CD4-positive, alpha-beta T cell (primary cell): ENCODE data around the gene RAMP1. TPM values are rescaled to one million over a fixed set of nuclear protein-coding genes. Genes with fewer than 3 reads are reported as not detected.

Source experiments
- ATAC-seq: fragments of 200-7000 bp; cut with Tn5 transposase; one replicate; pipeline ENCODE4 v1.10.0; 2022; ENCODE audit warnings: mild to moderate bottlenecking; ENCODE audit not compliant: poor library complexity
- CTCF ChIA-PET: fragments of 350-600 bp; sonication (Branson Sonifier 250); formaldehyde crosslinking; loops from one replicate; lab custom pipeline; 2021; ENCODE audit warnings: antibody characterized with exemption, inconsistent platforms; lab: Charles Lee
- POLR2A ChIA-PET: fragments of 350-600 bp; sonication (Branson Sonifier 250); formaldehyde crosslinking; loops from one replicate; lab custom pipeline; 2021; ENCODE audit warnings: antibody characterized with exemption, inconsistent platforms; lab: Charles Lee
- DNase-seq, 14 experiments: peaks; one replicate each; pipeline ENCODE4 v3.0.0-alpha.2; 2013 to 2020; ENCODE audit warnings: mixed read lengths in 2 of 14
- H3K27ac ChIP-seq, 2 donors: one replicate each; pipeline versions ENCODE4 v1.5.1 to v1.7.0; 2013; ENCODE audit warnings: low read length in 2 of 2, low read depth in 1 of 2, mild to moderate bottlenecking in 1 of 2
- H3K27me3 ChIP-seq, 2 experiments: 1 replicate in 1 of 2; 2 replicates in 1 of 2; pipeline versions ENCODE4 v1.6.1 to v1.7.0; 2013; ENCODE audit warnings: low read length in 2 of 2, control low read depth in 1 of 2, mild to moderate bottlenecking in 1 of 2, moderate library complexity in 1 of 2; ENCODE audit not compliant: insufficient read depth in 2 of 2, control insufficient read depth in 1 of 2
- H3K36me3 ChIP-seq: one replicate; pipeline ENCODE4 v1.6.1; 2013; ENCODE audit warnings: low read length, control low read depth; ENCODE audit not compliant: insufficient read depth
- H3K4me1 ChIP-seq: one replicate; pipeline ENCODE4 v1.6.1; 2013; ENCODE audit warnings: low read length, control low read depth; ENCODE audit not compliant: insufficient read depth
- H3K4me3 ChIP-seq: one replicate; pipeline ENCODE4 v1.5.1; 2013; ENCODE audit warnings: mild to moderate bottlenecking, low read length, moderate library complexity
- H3K9me3 ChIP-seq, 2 experiments: 1 replicate in 1 of 2; 2 replicates in 1 of 2; pipeline versions ENCODE4 v1.6.1 to v1.7.0; 2013; ENCODE audit warnings: low read length in 2 of 2, mild to moderate bottlenecking in 2 of 2, control low read depth in 1 of 2, moderate library complexity in 1 of 2; ENCODE audit not compliant: control insufficient read depth in 1 of 2, insufficient read depth in 1 of 2
- H3K27ac Mint-ChIP-seq: one replicate; pipeline ENCODE4 v1.8.0; 2020; ENCODE audit warnings: mixed read lengths
- H3K27me3 Mint-ChIP-seq: one replicate; pipeline ENCODE4 v1.8.0; 2021; ENCODE audit warnings: mixed read lengths
- H3K36me3 Mint-ChIP-seq: one replicate; pipeline ENCODE4 v1.8.0; 2021; ENCODE audit warnings: low read depth, mixed read lengths
- H3K4me1 Mint-ChIP-seq: one replicate; pipeline ENCODE4 v1.8.0; 2021; ENCODE audit warnings: low read depth, mixed read lengths
- H3K4me3 Mint-ChIP-seq: one replicate; pipeline ENCODE4 v1.8.0; 2020; ENCODE audit warnings: mild to moderate bottlenecking, mixed read lengths
- H3K9me3 Mint-ChIP-seq: one replicate; pipeline ENCODE4 v1.8.0; 2020; ENCODE audit warnings: mixed read lengths
- CTCF ChIP-seq: fragments of 200-600 bp; IDR thresholded peaks from one replicate; pipeline ENCODE4 v1.8.0; 2022; ENCODE audit warnings: antibody characterized with exemption, mild to moderate bottlenecking
- intact Hi-C, 2 experiments: fragments of 100-400 bp; cut with DNase I in 1 of 2; cut with micrococcal nuclease in 1 of 2; formaldehyde crosslinking; loops; one replicate each; pipeline versions ENCODE4 v1.15.1 to v1.9.0; 2023 to 2025; cut with DNase I, micrococcal nuclease
- total RNA-seq, 174 experiments: library from RNA in 2 of 174; stranded (reverse) in 2 of 174; gene quantifications; one replicate each; pipeline ENCODE4 v1.2.3 and lab custom pipeline; 2021 to 2026

The RAMP1 gene
- total RNA-seq, 2 experiments from 2014 or later = not detected

GRCh38 chr2:237894396-237894979 lies 35.1 kb downstream of the RAMP1 start:
- Mint-ChIP-seq H3K27me3 (no peaks in the 10 kb centered on the region), H3K27ac (no peak overlapping the region), H3K4me3 (no peak overlapping the region), H3K9me3 (no peaks in the 10 kb centered on the region), H3K4me1 (peaks cover 26% of the 10 kb centered on the region), H3K36me3 (no peaks in the 10 kb centered on the region)
- Histone ChIP-seq H3K9me3 (no peaks in the 10 kb centered on the region), H3K27ac (no peak overlapping the region), H3K4me1 (peaks cover 27% of the 10 kb centered on the region), H3K27me3 (no peaks in the 10 kb centered on the region), H3K36me3 (no peaks in the 10 kb centered on the region), H3K4me3 (no peak overlapping the region)
- CTCF ChIA-PET = no interaction called here
- POLR2A ChIA-PET = no interaction called here
- intact Hi-C loops = no loop called here
- ATAC-seq (no peak), DNase-seq (no peak)
- TF ChIP-seq CTCF = no peak

- Mint-ChIP-seq H3K27ac (no peak overlapping the region), H3K4me3 (no peak overlapping the region), H3K27me3 (no peaks in the 10 kb centered on the region), H3K4me1 (peaks cover 32% of the 10 kb centered on the region), H3K36me3 (no peaks in the 10 kb centered on the region), H3K9me3 (no peaks in the 10 kb centered on the region)
- Histone ChIP-seq H3K27me3 (no peaks in the 10 kb centered on the region), H3K4me1 (peaks cover 31% of the 10 kb centered on the region), H3K27ac (no peak overlapping the region), H3K36me3 (no peaks in the 10 kb centered on the region), H3K4me3 (no peak overlapping the region), H3K9me3 (no peaks in the 10 kb centered on the region)
- TF ChIP-seq CTCF = no peak
- ATAC-seq = no peak
- POLR2A ChIA-PET = no interaction called here
- CTCF ChIA-PET = no interaction called here
- intact Hi-C loops = no loop called here
- no peak for DNase-seq
Observed at GRCh38 chr2:237894986-237895543, 35.6 kb downstream of the RAMP1 start.

DNA sequence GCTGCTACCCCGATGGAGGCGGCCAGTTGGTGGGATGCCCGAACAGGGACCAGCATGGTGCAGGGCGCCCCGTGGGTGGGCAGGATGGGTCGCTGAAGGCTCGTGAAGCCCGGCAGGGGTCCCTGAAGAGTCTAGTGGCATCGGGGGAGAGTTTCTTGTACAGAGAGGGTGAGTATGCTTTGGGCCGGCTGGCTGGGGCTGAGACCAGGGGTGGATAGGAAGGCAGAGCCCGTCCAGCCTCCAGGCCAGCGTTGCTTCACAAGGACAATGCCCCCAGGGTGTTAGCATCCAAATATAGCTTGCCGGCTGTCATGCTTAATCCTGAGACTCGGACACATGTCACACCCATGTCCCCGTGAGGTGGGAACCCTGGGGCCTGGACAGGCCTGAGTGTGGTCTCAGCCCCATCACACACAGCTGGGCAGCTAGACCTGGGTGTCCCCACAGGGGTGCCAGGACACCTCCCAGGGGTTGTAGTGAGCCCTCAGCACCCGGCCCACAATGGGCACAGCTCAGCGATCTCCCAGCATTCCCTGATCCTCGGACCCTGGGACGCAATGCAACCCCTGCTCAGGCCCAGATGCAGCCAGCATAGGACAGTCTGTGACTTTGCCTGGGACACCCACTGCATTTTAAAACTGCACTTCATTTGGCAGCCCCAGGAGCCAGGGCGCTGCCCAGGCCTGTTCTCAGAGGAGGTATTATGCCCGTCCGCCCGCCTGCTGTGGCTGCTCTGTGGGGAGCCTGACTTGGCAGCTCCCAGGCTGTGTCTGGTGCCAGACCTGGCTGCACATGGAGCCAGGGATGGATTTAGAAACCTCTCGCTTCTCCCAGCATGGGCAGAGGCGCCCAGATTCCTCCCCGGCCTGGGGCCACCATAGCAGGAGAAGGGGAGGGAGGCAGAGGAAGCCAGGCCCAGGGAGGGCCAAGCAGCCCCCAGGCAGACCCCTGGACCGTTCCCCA lies 36.4 kb downstream of the RAMP1 start:
- no peak overlapping the region for H3K4me3 ChIP-seq
- no peaks in the 10 kb centered on the region for H3K27me3 ChIP-seq
- no peaks in the 10 kb centered on the region for H3K36me3 ChIP-seq
- POLR2A ChIA-PET = no interaction called here
- intact Hi-C loops = no loop called here
- no peaks in the 10 kb centered on the region for H3K27me3 Mint-ChIP-seq
- TF ChIP-seq CTCF = no peak
- peaks cover 32% of the 10 kb centered on the region for H3K4me1 ChIP-seq
- H3K4me1 Mint-ChIP-seq = peaks cover 32% of the 10 kb centered on the region
- H3K27ac Mint-ChIP-seq = no peak overlapping the region
- ATAC-seq (no peak), DNase-seq (no peak)
- no peaks in the 10 kb centered on the region for H3K9me3 ChIP-seq
- CTCF ChIA-PET = no interaction called here
- no peak overlapping the region for H3K27ac ChIP-seq
- H3K36me3 Mint-ChIP-seq = no peaks in the 10 kb centered on the region
- H3K4me3 Mint-ChIP-seq = no peak overlapping the region
- no peaks in the 10 kb centered on the region for H3K9me3 Mint-ChIP-seq
